ENCODE measurements around the gene KDELR1. TPM values are rescaled to one million over a fixed set of nuclear protein-coding genes. Genes with fewer than 3 reads are reported as not detected.

The KDELR1 gene
- total and polyA plus RNA-seq, 2 of the 13 experiments (the other 11 are each of a cell fraction or from before 2014, with no cell fraction given), result 134 to 185 TPM

- TF ChIP-seq NFATC3 (CRISPR knock-in tag; IDR thresholded peaks at IDR 0.05) (no peak), TBX3 (IDR thresholded peaks at IDR 0.05; ENCODE audit: borderline replicate concordance) (no peak), ZNF468 (CRISPR knock-in tag; IDR thresholded peaks at IDR 0.05) (no peak), ZBTB46 (CRISPR knock-in tag; IDR thresholded peaks at IDR 0.05; ENCODE audit: borderline replicate concordance) (no peak), MATR3 (CRISPR knock-in tag; IDR thresholded peaks at IDR 0.05) (no peak), E2F1 (CRISPR knock-in tag; IDR thresholded peaks at IDR 0.05) (peak; percentile 89), ZNF800 (CRISPR knock-in tag; IDR thresholded peaks at IDR 0.05) (no peak), ZNF75D (CRISPR knock-in tag; IDR thresholded peaks at IDR 0.05; ENCODE audit: borderline replicate concordance) (no peak), ZNF280D (CRISPR knock-in tag; IDR thresholded peaks at IDR 0.05) (no peak), RERE (CRISPR knock-in tag; IDR thresholded peaks at IDR 0.05; ENCODE audit: low read depth) (no peak), MIER2 (CRISPR knock-in tag; IDR thresholded peaks at IDR 0.05) (no peak), STAG1 (CRISPR knock-in tag; IDR thresholded peaks at IDR 0.05) (no peak), TFE3 (CRISPR knock-in tag; IDR thresholded peaks at IDR 0.05) (no peak)
Measured at GRCh38 chr19:48363810-48364597, 27.3 kb downstream of the KDELR1 start, which contains the start of the genes SYNGR4 and TMEM143 (continued).

Data from HepG2 (cell line).